GM12878 (cell line): ENCODE results near the gene BCL11A. TPM values are rescaled to one million over a fixed set of nuclear protein-coding genes. Genes with fewer than 3 reads are reported as not detected.

Experiments
- ATAC-seq: fragments of 200-7000 bp; cut with Tn5 transposase; 3 replicates; pipeline ENCODE4 v1.9.1; 2020; ENCODE audit warnings: mild to moderate bottlenecking, moderate library complexity
- BruUV-seq: library from RNA; stranded (reverse); fragments of 400-500 nt; replicated peaks from 2 replicates; lab custom pipeline; 2021; lab: Mats Ljungman, UMichigan
- CTCF ChIA-PET: fragments of 300-600 bp; sonication (Branson Sonifier 250); formaldehyde crosslinking; extraction: SDS; loops from one replicate; lab custom pipeline; 2021; ENCODE audit warnings: inconsistent platforms; lab: Yijun Ruan, JAX
- POLR2A ChIA-PET: fragments of 350-600 bp; formaldehyde crosslinking; extraction: SDS; loops from one replicate; lab custom pipeline; 2021; ENCODE audit warnings: inconsistent platforms; lab: Charles Lee
- RAD21 ChIA-PET: fragments of 300-600 bp; sonication (Branson Sonifier 250); formaldehyde crosslinking; loops from one replicate; lab custom pipeline; 2023; ENCODE audit warnings: antibody characterized with exemption; ENCODE audit not compliant: unreplicated experiment; lab: Charles Lee
- SMC1A ChIA-PET: fragments of 300-600 bp; sonication (Branson Sonifier 250); formaldehyde crosslinking; loops from one replicate; lab custom pipeline; 2023; ENCODE audit not compliant: unreplicated experiment, uncharacterized antibody; lab: Charles Lee
- DNase-seq: peaks from one replicate; pipeline ENCODE4 v3.0.0-alpha.2; 2011; ENCODE audit warnings: low read depth, low spot score
- FAIRE-seq: peaks from 3 replicates; lab custom pipeline; 2011; peaks lifted over from hg19 to GRCh38; lab: Jason Lieb, UNC
- H2AFZ ChIP-seq: 2 replicates; pipeline ENCODE4 v1.6.0; 2011; ENCODE audit warnings: low read depth, low read length, control low read depth; ENCODE audit not compliant: control insufficient read depth
- H3K27ac ChIP-seq: 2 replicates; pipeline ENCODE4 v1.5.1; 2011; ENCODE audit warnings: control low read depth; ENCODE audit not compliant: control insufficient read depth, insufficient read depth
- H3K27me3 ChIP-seq, 2 experiments: replicated peaks in 1 of 2; 2 replicates each; pipeline versions ENCODE4 v1.6.0 to v1.6.1; 2011; ENCODE audit warnings: low read length in 1 of 2; ENCODE audit not compliant: control insufficient read depth in 2 of 2, insufficient read depth in 2 of 2
- H3K36me3 ChIP-seq, 2 experiments: 2 replicates each; pipeline ENCODE4 v1.5.1; 2011; ENCODE audit warnings: low read length in 1 of 2; ENCODE audit not compliant: control insufficient read depth in 2 of 2, insufficient read depth in 2 of 2
- H3K4me1 ChIP-seq: 2 replicates; pipeline ENCODE4 v1.6.1; 2011; ENCODE audit warnings: mild to moderate bottlenecking, low read length, moderate library complexity, mixed read lengths; ENCODE audit not compliant: control insufficient read depth, insufficient read depth
- H3K4me2 ChIP-seq: 2 replicates; pipeline ENCODE4 v1.6.0; 2011; ENCODE audit warnings: control low read depth; ENCODE audit not compliant: control insufficient read depth, insufficient read depth
- H3K4me3 ChIP-seq: fragments of 200-600 bp; sonication (generic); 2 replicates; pipeline ENCODE4 v1.5.1; 2016
- H3K79me2 ChIP-seq: 2 replicates; pipeline ENCODE4 v1.6.0; 2011; ENCODE audit warnings: low read length; ENCODE audit not compliant: control insufficient read depth, insufficient read depth
- H3K9ac ChIP-seq: 2 replicates; pipeline ENCODE4 v1.8.0; 2011; ENCODE audit warnings: low read length, control low read depth, mixed read lengths; ENCODE audit not compliant: control insufficient read depth, insufficient read depth
- H3K9me3 ChIP-seq: replicated peaks from 3 replicates; pipeline ENCODE4 v1.5.1; 2011; ENCODE audit warnings: mild to moderate bottlenecking, low read length; ENCODE audit not compliant: control insufficient read depth, insufficient read depth
- H4K20me1 ChIP-seq: 2 replicates; pipeline ENCODE4 v1.6.0; 2011; ENCODE audit not compliant: control insufficient read depth, insufficient read depth
- DPF2 ChIP-seq: fragments of 450-650 bp; IDR thresholded peaks from 2 replicates; pipeline ENCODE4 v1.6.1; 2017; ENCODE audit warnings: mild to moderate bottlenecking
- ESRRA ChIP-seq: IDR thresholded peaks from 2 replicates; pipeline ENCODE4 v1.6.1; 2012; ENCODE audit warnings: mild to moderate bottlenecking, low read length, improper control_type of control experiment
- ETV6 ChIP-seq, 2 experiments: fragments of 450-650 bp in 1 of 2; IDR thresholded peaks in 1 of 2; conservative IDR thresholded peaks in 1 of 2; 2 replicates each; pipeline ENCODE4 v1.6.1; 2014; ENCODE audit warnings: antibody characterized with exemption in 1 of 2, borderline replicate concordance in 1 of 2, low read depth in 1 of 2, mild to moderate bottlenecking in 1 of 2, moderate library complexity in 1 of 2
- POU2F2 ChIP-seq: IDR thresholded peaks from 3 replicates; pipeline ENCODE4 v1.6.1; 2011; ENCODE audit warnings: low read depth, mild to moderate bottlenecking, low read length, borderline replicate concordance
- RFX5 ChIP-seq: IDR thresholded peaks from 2 replicates; pipeline ENCODE4 v1.6.1; 2011; ENCODE audit warnings: low read depth, low read length, improper control_type of control experiment
- TARDBP ChIP-seq: IDR thresholded peaks from 2 replicates; pipeline ENCODE4 v1.6.1; 2016; ENCODE audit warnings: borderline replicate concordance
- ZSCAN29 ChIP-seq: fragments of 450-650 bp; IDR thresholded peaks from 2 replicates; pipeline ENCODE4 v1.6.1; 2017; ENCODE audit warnings: mild to moderate bottlenecking, moderate library complexity
- WGBS: methylation state at CpG from one replicate; pipeline ENCODE4 v1.1.6; 2016; ENCODE audit warnings: low lambda C conversion rate; ENCODE audit not compliant: insufficient replicate concordance, insufficient coverage; ENCODE audit errors: missing lambda C conversion rate; 5-methylcytosine and 5-hydroxymethylcytosine counted together
- in situ Hi-C: fragments of 300-500 bp; cut with MboI; formaldehyde crosslinking; loops from 9 replicates; pipeline ENCODE4 v1.14.3; 2018; ENCODE audit warnings: mixed read lengths
- intact Hi-C: fragments of 100-400 bp; cut with micrococcal nuclease; formaldehyde crosslinking; loops from one replicate; pipeline ENCODE4 v1.14.2; 2022; ENCODE audit not compliant: unreplicated experiment
- polyA plus RNA-seq, 11 experiments: library from polyadenylated mRNA; depleted of rRNA in 4 of 11; unstranded in 6 of 11; stranded (reverse) in 5 of 11; fragments of >200 nt; fragmentation: Nextera tagmentation in 4 of 11; fragmentation: Illumina TruSeq in 1 of 11; extraction: Ambion mirVana in 4 of 11; extraction: Trizol in 1 of 11; gene quantifications; 1 replicate in 1 of 11; 2 replicates in 10 of 11; pipeline versions ENCODE4 v1.2.1 to v1.2.3, GENCODE V29; 2011 to 2016; ENCODE audit warnings: inconsistent platforms in 2 of 11, missing spikeins in 2 of 11, low read depth in 1 of 11
- total RNA-seq, 4 experiments: library from RNA; depleted of rRNA in 3 of 4; stranded (reverse); fragments of >200 nt in 3 of 4; fragmentation: Illumina TruSeq in 1 of 4; extraction: Trizol in 1 of 4; gene quantifications; 2 replicates each; pipeline versions ENCODE4 v1.2.1 to v1.2.3, GENCODE V29; 2013 to 2021

The BCL11A gene
- total and polyA plus RNA-seq, 10 of the 15 experiments (the other 5 are each of a cell fraction or from before 2014, with no cell fraction given) = 7.5 to 26.6 (median 11.1) TPM; not detected in 1

GRCh38 chr2:60516826-60517225 lies 36.6 kb downstream of the BCL11A start:
- ATAC-seq (no peak), DNase-seq (no peak), FAIRE-seq (no peak)
- Histone ChIP-seq H3K27me3 (no peaks in the 10 kb centered on the region), H4K20me1 (no peaks in the 10 kb centered on the region; the same call in 1 of the 2 replicates), H3K4me2 (peak overlapping the region; percentile 72), H3K9ac (no peak overlapping the region; the same call in 1 of the 2 replicates), H3K4me3 (peak overlapping the region; percentile 24; the same call in 1 of the 2 replicates), H3K79me2 (peaks cover 89% of the 10 kb centered on the region), H3K36me3 (peaks cover 0 to 8% of the 10 kb centered on the region in 2 experiments; a peak in 1 of 4 replicates), H2AFZ (no peak overlapping the region), H3K9me3 (no peaks in the 10 kb centered on the region), H3K27ac (peak overlapping the region; percentile 87), H3K4me1 (peaks cover 78% of the 10 kb centered on the region)
- CTCF ChIA-PET = interaction anchor here (0.6 to 1.8 kb wide), 6 partner anchors 12 to 93 kb away, joined by 3 to 6 read pairs (median 3); no protein-coding TSS in a partner anchor
- intact Hi-C loops (loop anchor here (1.0 to 2.0 kb wide), 2 partner anchors 70 to 78 kb away; no protein-coding TSS in a partner anchor), in situ Hi-C loops (no loop called here)
- RAD21 ChIA-PET = interaction anchor here (1.1 to 2.2 kb wide), 3 partner anchors 71 to 205 kb away, joined by 3 to 7 read pairs (median 7); no protein-coding TSS in a partner anchor
- POLR2A ChIA-PET = interaction anchor here (1.7 kb wide), 1 partner anchor 20 kb away, joined by 3 read pairs; no protein-coding TSS in a partner anchor
- TF ChIP-seq TARDBP (no peak), DPF2 (no peak), RFX5 (no peak), ESRRA (no peak), ZSCAN29 (no peak), POU2F2 (no peak), ETV6 (conservative IDR thresholded peaks at IDR 0.05 in 1 of 2, IDR thresholded peaks at IDR 0.05 in 1 of 2; ENCODE audit: borderline replicate concordance in 1 of 2, low read depth in 1 of 2) (no peak)
- 63% methylated on average over 4 of the region's 4 CpGs for WGBS
- SMC1A ChIA-PET = interaction anchor here (0.6 to 1.6 kb wide), 4 partner anchors 8 to 163 kb away, joined by 3 to 7 read pairs (median 3); no protein-coding TSS in a partner anchor
- BruUV-seq = no TSS peak
